ENCODE results near the gene THSD4. TPM values are rescaled to one million over a fixed set of nuclear protein-coding genes. Genes with fewer than 3 reads are reported as not detected.

Gene THSD4
- total RNA-seq, 1 experiment from 2014 or later, result 6.4 TPM

DNA sequence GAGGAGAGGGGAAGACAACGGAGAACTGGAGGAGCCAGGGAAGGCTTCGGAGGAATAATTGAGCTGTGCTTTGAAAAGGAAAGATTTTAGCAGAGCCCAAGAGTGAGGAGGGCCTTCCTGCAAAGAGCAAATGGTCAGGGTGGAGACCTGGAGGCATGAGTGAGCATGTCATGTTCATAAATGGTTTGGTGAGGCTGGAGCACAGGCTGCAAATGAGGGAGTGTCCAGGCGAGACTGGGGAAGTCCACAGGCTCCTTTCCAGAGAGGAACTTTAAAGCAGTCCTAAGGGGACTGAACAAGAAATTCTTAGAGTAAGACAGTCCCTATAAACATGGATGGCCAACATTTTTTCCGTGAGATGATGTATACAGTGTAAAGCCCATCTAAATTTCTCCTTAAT, 108.8 kb downstream of the THSD4 start:
- no peak for DNase-seq (ENCODE audit: low spot score)

DNA sequence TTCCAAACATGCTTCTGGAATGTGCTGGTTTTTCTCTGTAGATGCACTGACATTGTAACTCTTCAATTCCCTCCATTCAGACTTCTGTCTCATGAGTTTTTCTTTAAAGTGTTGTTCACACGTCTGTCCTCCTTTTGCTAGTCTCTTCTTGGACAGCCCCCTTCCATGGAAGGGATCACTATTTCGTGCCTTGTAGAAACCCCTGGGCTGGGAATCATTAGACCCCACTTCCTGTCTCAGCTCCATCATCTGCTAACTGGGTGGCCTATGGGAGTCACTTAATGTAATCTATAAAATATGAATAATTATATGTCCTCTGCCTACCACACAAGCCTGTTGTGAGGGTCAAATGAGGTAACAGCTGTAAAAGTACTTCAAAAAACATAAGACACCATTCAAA, 110.6 kb downstream of the THSD4 start:
- DNase-seq (ENCODE audit: low spot score), result no peak

DNA sequence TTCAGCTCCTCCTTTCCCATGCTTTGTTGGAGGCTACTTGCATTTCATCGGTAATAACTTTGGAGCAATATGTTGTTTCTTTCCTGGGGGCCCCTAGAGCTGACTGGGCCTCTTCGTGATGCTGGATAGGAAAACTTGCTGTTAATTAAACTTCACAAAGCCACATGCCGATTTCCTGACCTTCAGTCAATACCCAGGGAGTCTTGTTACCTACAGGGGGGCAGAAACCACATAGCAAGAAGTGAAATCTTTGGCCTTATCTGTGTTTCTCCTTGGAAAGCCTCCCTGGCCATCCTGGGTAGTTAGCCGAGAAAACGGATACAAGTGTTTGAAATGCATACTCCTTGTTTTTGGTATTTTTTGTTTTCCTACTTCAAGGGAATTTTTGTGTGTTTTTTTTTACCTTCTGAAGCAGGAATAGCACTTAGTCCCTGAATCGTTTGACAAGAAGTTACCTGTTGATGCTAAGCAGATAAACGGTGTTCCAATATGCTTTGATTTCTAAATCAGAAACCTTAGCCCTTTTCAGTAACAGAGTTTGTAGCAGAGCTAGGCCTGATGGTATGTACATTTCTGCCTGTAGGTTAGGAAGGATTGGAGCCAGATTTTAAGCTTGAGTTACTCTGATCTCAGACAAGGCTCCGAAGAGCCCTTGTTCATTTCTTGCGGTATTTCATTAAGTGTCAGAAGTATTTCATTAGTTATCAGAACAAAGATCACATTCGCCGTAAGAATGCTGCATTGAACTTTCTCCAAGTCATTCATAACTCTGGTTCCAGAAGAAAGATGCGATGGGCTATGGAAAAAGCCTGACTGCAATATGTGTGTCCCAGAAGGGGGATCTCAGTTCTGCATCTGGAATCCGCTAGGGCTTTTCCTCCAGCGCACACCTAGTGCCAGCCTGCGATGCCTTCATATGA, 111.5 kb downstream of the THSD4 start:
- DNase-seq (ENCODE audit: low spot score), result no peak

GRCh38 chr15:71228403-71228802, 113.1 kb downstream of the THSD4 start:
- DNase-seq (ENCODE audit: low spot score), result no peak

GRCh38 chr15:71230303-71230702, 115.0 kb downstream of the THSD4 start:
- no peak for DNase-seq (ENCODE audit: low spot score)

DNA sequence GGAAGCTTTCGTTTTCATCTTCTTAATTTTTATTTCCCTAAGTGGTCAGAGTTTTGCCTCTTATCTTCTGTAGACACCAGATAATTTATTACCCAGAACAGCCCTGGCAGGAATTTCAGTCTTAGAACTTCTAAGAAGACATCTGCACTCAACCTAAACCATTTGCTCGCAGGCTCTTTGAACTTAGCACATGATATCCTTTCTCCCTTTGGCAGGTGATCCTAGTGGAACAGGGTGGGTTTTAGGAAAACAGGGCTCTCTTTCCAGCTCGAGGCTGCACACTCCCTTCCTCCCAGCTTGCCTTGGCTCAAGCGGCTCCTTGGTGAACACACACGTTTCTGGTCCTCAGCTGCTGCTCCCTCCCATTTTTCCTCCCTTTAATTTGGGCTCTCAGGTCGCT, 116.5 kb downstream of the THSD4 start:
- no peak for DNase-seq (ENCODE audit: low spot score)

- DNase-seq (ENCODE audit: low spot score), result no peak
Observed at GRCh38 chr15:71232411-71232810, 117.1 kb downstream of the THSD4 start.

DNA sequence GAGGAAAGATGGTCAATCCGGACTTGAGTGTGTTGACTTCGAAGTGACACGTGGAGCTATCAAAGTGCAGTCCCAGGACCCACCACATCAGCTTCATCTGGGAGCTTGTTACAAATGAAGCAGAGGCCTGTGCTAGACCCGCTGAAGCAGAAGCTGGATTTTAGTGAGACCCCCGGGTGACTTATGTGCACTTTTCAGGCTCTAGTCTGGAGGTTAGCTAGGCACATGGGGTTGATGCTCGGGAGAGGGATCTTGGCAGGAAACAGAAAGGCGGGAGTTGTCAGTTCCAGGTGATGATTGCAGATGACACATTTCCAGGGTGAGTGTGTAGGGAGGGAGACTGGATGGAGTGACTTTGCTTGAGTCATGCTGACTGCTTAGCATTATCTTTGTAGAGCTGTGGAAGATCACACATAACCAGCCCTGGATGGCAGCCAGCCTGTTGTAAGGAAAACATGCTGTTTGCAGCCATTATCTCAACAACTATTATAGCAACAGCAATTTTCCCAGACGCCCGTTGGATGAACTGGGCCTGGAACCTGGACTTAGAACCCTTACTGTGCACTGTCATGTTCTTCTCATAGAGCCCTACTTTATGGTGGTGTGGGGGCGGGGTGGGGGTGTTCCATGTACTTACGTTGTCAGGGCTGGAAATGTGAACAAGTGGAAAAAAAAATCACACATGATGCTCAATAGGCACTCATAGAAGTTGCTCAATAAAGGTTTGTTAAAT, 122.4 kb downstream of the THSD4 start:
- DNase-seq (ENCODE audit: low spot score), result peak; percentile 97

DNA sequence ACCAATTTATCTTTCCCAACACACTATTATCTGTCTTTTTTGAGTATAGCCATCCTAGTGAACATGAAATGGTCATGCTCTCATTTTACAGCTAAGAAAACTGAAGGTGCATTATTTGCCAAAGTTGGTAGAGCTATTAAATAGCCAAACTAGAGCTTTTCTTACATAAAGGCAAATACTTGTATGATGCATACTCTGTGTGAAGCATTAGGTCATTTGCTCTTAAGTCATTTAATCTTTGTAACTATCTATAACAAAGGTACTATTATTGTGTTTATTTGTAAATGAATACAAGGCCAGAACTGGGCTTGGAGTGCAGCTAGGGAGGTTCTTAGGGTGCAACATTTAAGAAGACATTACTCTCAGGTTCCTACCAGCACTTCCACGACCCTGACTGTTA, 123.7 kb downstream of the THSD4 start:
- DNase-seq (ENCODE audit: low spot score), result no peak

DNA sequence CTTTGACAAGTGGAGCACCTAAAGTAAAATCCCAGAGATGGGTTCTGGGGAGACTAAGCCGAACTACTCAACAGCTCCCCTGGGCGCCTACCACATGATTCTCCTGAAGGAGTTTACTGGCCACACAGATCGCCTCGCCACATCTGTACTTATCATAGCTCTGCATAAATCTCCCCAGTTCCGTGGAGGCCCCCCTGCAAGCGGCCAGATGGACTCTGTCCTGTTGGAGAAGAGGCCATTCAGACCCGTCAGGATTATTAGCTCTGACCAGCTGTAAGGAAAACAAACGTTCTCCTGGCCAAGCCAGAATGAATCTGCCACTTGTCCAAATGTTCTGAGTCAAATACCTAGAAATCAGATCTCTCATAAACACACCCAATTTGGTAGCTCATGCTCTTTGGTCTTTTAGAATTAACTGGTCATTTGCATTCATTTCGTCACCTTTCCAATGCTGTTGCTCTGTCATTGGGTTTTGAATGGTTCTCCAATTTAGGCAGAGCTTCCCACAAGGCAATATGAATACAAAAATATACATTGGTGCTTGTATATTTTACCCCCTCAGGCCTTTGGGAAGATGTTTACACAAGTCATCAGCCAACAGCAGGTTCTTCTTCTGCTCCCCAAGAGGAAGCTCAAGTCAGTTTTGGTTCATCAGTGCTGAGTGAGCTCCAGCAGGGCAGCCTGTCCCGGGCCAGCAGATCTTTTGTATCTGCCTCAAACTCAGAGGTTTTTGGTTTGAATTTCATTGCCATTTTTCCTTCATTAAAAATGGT, 124.5 kb downstream of the THSD4 start:
- no peak for DNase-seq (ENCODE audit: low spot score)

- no peak for DNase-seq (ENCODE audit: low spot score)
Observed at GRCh38 chr15:71242292-71242691, 127.0 kb downstream of the THSD4 start.

- no peak for DNase-seq (ENCODE audit: low spot score)
Observed at GRCh38 chr15:71244250-71244649, 129.0 kb downstream of the THSD4 start.

- DNase-seq (ENCODE audit: low spot score), result no peak
Observed at GRCh38 chr15:71245588-71245987, 130.3 kb downstream of the THSD4 start.

GRCh38 chr15:71248386-71248785, 133.1 kb downstream of the THSD4 start:
- no peak for DNase-seq (ENCODE audit: low spot score)

- no peak for DNase-seq (ENCODE audit: low spot score)
Observed at GRCh38 chr15:71249986-71250385, 134.7 kb downstream of the THSD4 start.

- no peak for DNase-seq (ENCODE audit: low spot score)
Observed at GRCh38 chr15:71250936-71251583, 135.8 kb downstream of the THSD4 start.

GRCh38 chr15:71251584-71252043, 136.3 kb downstream of the THSD4 start:
- DNase-seq (ENCODE audit: low spot score), result no peak

- DNase-seq (ENCODE audit: low spot score), result peak; percentile 90
Observed at GRCh38 chr15:71252044-71252739, 136.9 kb downstream of the THSD4 start.

DNA sequence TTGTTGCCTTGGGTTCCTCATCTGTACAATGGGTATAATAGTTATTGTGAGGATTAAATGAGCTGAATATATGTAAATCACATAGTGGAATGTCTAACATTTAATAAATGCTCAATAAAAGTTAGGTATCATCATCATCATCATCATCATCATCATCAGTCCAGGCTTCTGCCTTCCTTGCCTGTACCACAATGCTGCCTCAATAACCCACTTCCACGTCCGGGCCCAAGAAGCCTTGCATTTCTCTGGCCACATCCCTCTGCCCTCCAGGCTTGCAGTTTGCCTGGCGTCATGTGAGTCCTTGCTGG, 137.4 kb downstream of the THSD4 start:
- no peak for DNase-seq (ENCODE audit: low spot score)

GRCh38 chr15:71254491-71254890, 139.2 kb downstream of the THSD4 start:
- DNase-seq (ENCODE audit: low spot score), result no peak
